Measurements from ENCODE around the gene VPS51.
A peak's percentile ranks its signal among the peaks of the same experiment; 100 is the strongest.
"Not testable (repeated sequence)": the region's sequence is repeated elsewhere in the genome, so short reads cannot be mapped to it uniquely, and the experiment has no call there.

Gene VPS51

GRCh38 chr11:65108469-65109123, 12.6 kb downstream of the VPS51 start:
- DNase-seq = no peak

- no peak for DNase-seq
Observed at GRCh38 chr11:65109231-65110198, 13.5 kb downstream of the VPS51 start.

- DNase-seq = peak; percentile 98
Observed at GRCh38 chr11:65110354-65110861, 14.4 kb downstream of the VPS51 start.

- DNase-seq = no peak
Observed at GRCh38 chr11:65111159-65111743, 15.2 kb downstream of the VPS51 start.

- peak; percentile 97 for DNase-seq
Observed at GRCh38 chr11:65111744-65112545, 15.9 kb downstream of the VPS51 start, which contains the start of gene TM7SF2. TM7SF2 (plus strand) TSS chr11:65111872; CDS start chr11:65112016, 144 bp downstream.

GRCh38 chr11:65112546-65113360, 16.7 kb downstream of the VPS51 start:
- DNase-seq = peak; percentile 82

GRCh38 chr11:65113361-65113756, 17.3 kb downstream of the VPS51 start:
- DNase-seq = no peak

- no peak for DNase-seq
Observed at GRCh38 chr11:65113839-65114238, 17.8 kb downstream of the VPS51 start.

- no peak for DNase-seq
Observed at GRCh38 chr11:65114538-65115171, 18.6 kb downstream of the VPS51 start.

GRCh38 chr11:65115361-65116082, 19.5 kb downstream of the VPS51 start:
- no peak for DNase-seq

- peak; percentile 84 for DNase-seq
Observed at GRCh38 chr11:65116370-65117205, 20.6 kb downstream of the VPS51 start.

- DNase-seq = peak; percentile 100
Observed at GRCh38 chr11:65117206-65118096, 21.4 kb downstream of the VPS51 start, which contains the start of gene ZNHIT2. ZNHIT2 (minus strand) TSS chr11:65117701; CDS start chr11:65117653, 48 bp downstream.

GRCh38 chr11:65118097-65118837, 22.3 kb downstream of the VPS51 start:
- DNase-seq = no peak

GRCh38 chr11:65118891-65119669, 23.1 kb downstream of the VPS51 start:
- not testable (repeated sequence) for DNase-seq

GRCh38 chr11:65119670-65119995, 23.6 kb downstream of the VPS51 start:
- DNase-seq = no peak

- DNase-seq = no peak
Observed at GRCh38 chr11:65120831-65121230, 24.8 kb downstream of the VPS51 start.

GRCh38 chr11:65121447-65121864, 25.4 kb downstream of the VPS51 start:
- peak; percentile 51 for DNase-seq

Data from activated CD4-positive, alpha-beta T cell treated with anti-CD3 and anti-CD28 coated beads for 48 hours (primary cell).